MM.1S (cell line): ENCODE results near the gene ENPP3.

Experiments used
- CTCF ChIP-seq: fragments of 300-600 bp; sonication (generic); IDR thresholded peaks from 2 replicates; pipeline ENCODE4 v1.5.1; 2016; ENCODE audit warnings: antibody characterized with exemption, low read length, mixed read lengths
- EZH2 ChIP-seq: fragments of 300-600 bp; sonication (generic); optimal IDR thresholded peaks from 2 replicates; pipeline ENCODE3; 2017; ENCODE audit warnings: low read depth, mild to moderate bottlenecking, antibody characterized with exemption, low read length, mixed read lengths

GRCh38 chr6:131730264-131730663, 93.2 kb downstream of the ENPP3 start:
- TF ChIP-seq CTCF (no peak), EZH2 (no peak)
